Mesendoderm (in vitro differentiated cells): ENCODE results near the gene ZNF518B. TPM values are rescaled to one million over a fixed set of nuclear protein-coding genes. Genes with fewer than 3 reads are reported as not detected.

ENCODE experiments used
- DNase-seq: peaks from one replicate; pipeline ENCODE4 v3.0.0; 2013
- H2AK5ac ChIP-seq: 2 replicates; pipeline ENCODE4 v1.6.1; 2013; ENCODE audit warnings: low read length, inconsistent platforms
- H2BK120ac ChIP-seq: 2 replicates; pipeline ENCODE4 v1.6.1; 2013; ENCODE audit warnings: low read depth, mild to moderate bottlenecking, low read length, moderate library complexity, mixed read lengths
- H2BK15ac ChIP-seq: replicated peaks from 2 replicates; pipeline ENCODE4 v1.6.1; 2013; ENCODE audit warnings: low read depth, mild to moderate bottlenecking, moderate library complexity
- H2BK5ac ChIP-seq: 2 replicates; pipeline ENCODE4 v1.6.1; 2013; ENCODE audit warnings: low read length, inconsistent platforms
- H3K18ac ChIP-seq: 2 replicates; pipeline ENCODE4 v1.6.1; 2013; ENCODE audit warnings: mild to moderate bottlenecking, low read length, mixed read lengths
- H3K23ac ChIP-seq: one replicate; pipeline ENCODE4 v1.6.1; 2013; ENCODE audit warnings: low read length
- H3K27ac ChIP-seq: 2 replicates; pipeline ENCODE4 v1.5.1; 2013; ENCODE audit warnings: low read depth, mild to moderate bottlenecking, inconsistent platforms, low read length, moderate library complexity
- H3K27me3 ChIP-seq: 2 replicates; pipeline ENCODE4 v1.6.1; 2013; ENCODE audit warnings: low read length, control low read depth, mild to moderate bottlenecking, inconsistent platforms; ENCODE audit not compliant: insufficient read depth, poor library complexity
- H3K36me3 ChIP-seq: 2 replicates; pipeline ENCODE4 v1.6.1; 2013; ENCODE audit warnings: low read length, inconsistent platforms; ENCODE audit not compliant: control insufficient read depth, insufficient read depth
- H3K4ac ChIP-seq: one replicate; pipeline ENCODE4 v1.6.1; 2013; ENCODE audit warnings: low read depth, mild to moderate bottlenecking, low read length, moderate library complexity
- H3K4me1 ChIP-seq: 2 replicates; pipeline ENCODE4 v1.6.1; 2013; ENCODE audit warnings: low read depth, low read length, inconsistent platforms; ENCODE audit not compliant: control insufficient read depth
- H3K4me2 ChIP-seq: 2 replicates; pipeline ENCODE4 v1.6.1; 2013; ENCODE audit warnings: low read length
- H3K4me3 ChIP-seq: 2 replicates; pipeline ENCODE4 v1.5.1; 2013; ENCODE audit warnings: mild to moderate bottlenecking, low read length
- H3K56ac ChIP-seq: one replicate; pipeline ENCODE4 v1.6.1; 2013; ENCODE audit warnings: low read length
- H3K79me1 ChIP-seq: 2 replicates; pipeline ENCODE4 v1.6.1; 2013; ENCODE audit warnings: low read length, inconsistent platforms
- H3K79me2 ChIP-seq: 2 replicates; pipeline ENCODE4 v1.6.1; 2013; ENCODE audit warnings: mild to moderate bottlenecking, low read length; ENCODE audit not compliant: control insufficient read depth, insufficient read depth
- H3K9ac ChIP-seq: 2 replicates; pipeline ENCODE4 v1.6.1; 2013; ENCODE audit warnings: low read length, inconsistent platforms
- H4K5ac ChIP-seq: one replicate; pipeline ENCODE4 v1.6.1; 2013; ENCODE audit warnings: low read length
- H4K8ac ChIP-seq: one replicate; pipeline ENCODE4 v1.6.1; 2013; ENCODE audit warnings: low read depth, mild to moderate bottlenecking, control low read depth, low read length, moderate library complexity
- WGBS: extraction: QIAGEN DNeasy Blood & Tissue Kit; methylation state at CpG from one replicate; pipeline ENCODE4 v1.1.7; 2013; ENCODE audit warnings: low lambda C conversion rate, missing lambda C conversion rate; ENCODE audit not compliant: insufficient coverage; ENCODE audit errors: extremely low coverage; 5-methylcytosine and 5-hydroxymethylcytosine counted together
- polyA plus RNA-seq, 2 experiments: library from polyadenylated mRNA; stranded (reverse); fragments of 200-250 nt; gene quantifications; one replicate each; pipeline ENCODE4 v1.2.3, GENCODE V29; 2013

The ZNF518B gene
- 6.0 TPM for polyA plus RNA-seq (2013, experiment 1 of 2)
- polyA plus RNA-seq (2013, experiment 2 of 2), result 5.5 TPM

GRCh38 chr4:10457255-10457801 is at the start of gene ZNF518B:
Gene ZNF518B (minus strand): TSS chr4:10457426. CDS start chr4:10446328, 11,098 bp downstream.
- Histone ChIP-seq H3K79me2 (no peaks in the 10 kb centered on the region), H2BK120ac (no peak within 1 kb of the TSS), H3K9ac (peak within 1 kb of the TSS; percentile 87), H3K36me3 (peaks cover 4% of the 10 kb centered on the region), H4K5ac (no peak within 1 kb of the TSS), H3K4ac (peak within 1 kb of the TSS; percentile 85), H2BK5ac (peak within 1 kb of the TSS; percentile 26), H3K4me2 (peak within 1 kb of the TSS; percentile 91), H3K56ac (peak within 1 kb of the TSS; percentile 94), H2BK15ac (no peak within 1 kb of the TSS), H4K8ac (no peak within 1 kb of the TSS), H3K4me3 (peak within 1 kb of the TSS; percentile 66), H3K27ac (no peak within 1 kb of the TSS), H3K23ac (peak within 1 kb of the TSS; percentile 48), H3K4me1 (peaks cover 6% of the 10 kb centered on the region), H2AK5ac (no peak within 1 kb of the TSS), H3K27me3 (peaks cover 33% of the 10 kb centered on the region), H3K79me1 (peaks cover 8% of the 10 kb centered on the region), H3K18ac (peak within 1 kb of the TSS; percentile 83)
- WGBS, result no CpG with 5 or more reads among the region's 60 CpGs
- DNase-seq, result peak; percentile 82

GRCh38 chr4:10506077-10506476 is 48.9 kb upstream of the ZNF518B start:
- no peak overlapping the region for H2BK120ac ChIP-seq
- no peaks in the 10 kb centered on the region for H3K79me1 ChIP-seq
- H3K4ac ChIP-seq, result no peak overlapping the region
- H3K36me3 ChIP-seq, result no peaks in the 10 kb centered on the region
- H3K18ac ChIP-seq, result no peak overlapping the region
- H3K4me3 ChIP-seq, result no peak overlapping the region
- H2AK5ac ChIP-seq, result no peak overlapping the region
- no peaks in the 10 kb centered on the region for H3K4me1 ChIP-seq
- WGBS, result no CpG with 5 or more reads among the region's 4 CpGs
- DNase-seq, result no peak
- no peaks in the 10 kb centered on the region for H3K27me3 ChIP-seq
- no peak overlapping the region for H4K8ac ChIP-seq
- no peak overlapping the region for H2BK15ac ChIP-seq
- no peak overlapping the region for H3K23ac ChIP-seq
- no peak overlapping the region for H4K5ac ChIP-seq
- no peak overlapping the region for H3K27ac ChIP-seq
- no peak overlapping the region for H3K4me2 ChIP-seq
- H3K9ac ChIP-seq, result no peak overlapping the region
- no peak overlapping the region for H2BK5ac ChIP-seq
- no peaks in the 10 kb centered on the region for H3K79me2 ChIP-seq
- H3K56ac ChIP-seq, result no peak overlapping the region

- no CpG with 5 or more reads among the region's 5 CpGs for WGBS
- no peaks in the 10 kb centered on the region for H3K27me3 ChIP-seq
- DNase-seq, result no peak
- no peak overlapping the region for H2BK15ac ChIP-seq
- no peak overlapping the region for H2BK5ac ChIP-seq
- H3K4me3 ChIP-seq, result no peak overlapping the region
- no peak overlapping the region for H2BK120ac ChIP-seq
- no peak overlapping the region for H3K56ac ChIP-seq
- no peaks in the 10 kb centered on the region for H3K79me1 ChIP-seq
- no peak overlapping the region for H3K4me2 ChIP-seq
- H4K8ac ChIP-seq, result no peak overlapping the region
- H3K23ac ChIP-seq, result no peak overlapping the region
- H3K27ac ChIP-seq, result no peak overlapping the region
- H3K18ac ChIP-seq, result no peak overlapping the region
- no peak overlapping the region for H3K9ac ChIP-seq
- H3K4ac ChIP-seq, result no peak overlapping the region
- H2AK5ac ChIP-seq, result no peak overlapping the region
- H4K5ac ChIP-seq, result no peak overlapping the region
- no peaks in the 10 kb centered on the region for H3K36me3 ChIP-seq
- H3K79me2 ChIP-seq, result no peaks in the 10 kb centered on the region
- H3K4me1 ChIP-seq, result peaks cover 2% of the 10 kb centered on the region
Observed at GRCh38 chr4:10504570-10505179, 47.4 kb upstream of the ZNF518B start.

GRCh38 chr4:10502717-10503116 is 45.5 kb upstream of the ZNF518B start:
- Histone ChIP-seq H3K36me3 (no peaks in the 10 kb centered on the region), H4K8ac (no peak overlapping the region), H3K4me3 (no peak overlapping the region), H3K9ac (no peak overlapping the region), H3K56ac (no peak overlapping the region), H4K5ac (no peak overlapping the region), H3K4me2 (no peak overlapping the region), H2AK5ac (no peak overlapping the region), H3K27me3 (no peaks in the 10 kb centered on the region), H3K4me1 (peaks cover 2% of the 10 kb centered on the region), H2BK5ac (no peak overlapping the region), H3K27ac (no peak overlapping the region), H3K23ac (no peak overlapping the region), H3K4ac (no peak overlapping the region), H3K79me2 (no peaks in the 10 kb centered on the region), H2BK15ac (no peak overlapping the region), H3K18ac (no peak overlapping the region), H2BK120ac (no peak overlapping the region), H3K79me1 (no peaks in the 10 kb centered on the region)
- DNase-seq, result no peak
- no CpG with 5 or more reads among the region's 5 CpGs for WGBS

GRCh38 chr4:10500776-10501175 is 43.5 kb upstream of the ZNF518B start:
- no peak overlapping the region for H3K4me2 ChIP-seq
- DNase-seq, result no peak
- no peaks in the 10 kb centered on the region for H3K79me1 ChIP-seq
- H3K4ac ChIP-seq, result no peak overlapping the region
- no peak overlapping the region for H4K5ac ChIP-seq
- H3K23ac ChIP-seq, result no peak overlapping the region
- H3K56ac ChIP-seq, result no peak overlapping the region
- no peak overlapping the region for H2BK5ac ChIP-seq
- peaks cover 12% of the 10 kb centered on the region for H3K4me1 ChIP-seq
- no peak overlapping the region for H3K27ac ChIP-seq
- no peaks in the 10 kb centered on the region for H3K36me3 ChIP-seq
- H4K8ac ChIP-seq, result no peak overlapping the region
- H3K27me3 ChIP-seq, result no peaks in the 10 kb centered on the region
- no peak overlapping the region for H3K4me3 ChIP-seq
- WGBS, result no CpG with 5 or more reads among the region's 6 CpGs
- H3K9ac ChIP-seq, result no peak overlapping the region
- H3K18ac ChIP-seq, result no peak overlapping the region
- H3K79me2 ChIP-seq, result no peaks in the 10 kb centered on the region
- H2BK15ac ChIP-seq, result no peak overlapping the region
- H2AK5ac ChIP-seq, result no peak overlapping the region
- H2BK120ac ChIP-seq, result no peak overlapping the region

GRCh38 chr4:10496200-10496599 is 39.0 kb upstream of the ZNF518B start:
- Histone ChIP-seq H3K9ac (no peak overlapping the region), H3K56ac (no peak overlapping the region), H4K5ac (no peak overlapping the region), H3K4me1 (peaks cover 16% of the 10 kb centered on the region), H3K27me3 (no peaks in the 10 kb centered on the region), H3K4ac (no peak overlapping the region), H3K36me3 (no peaks in the 10 kb centered on the region), H2BK120ac (no peak overlapping the region), H3K18ac (no peak overlapping the region), H2AK5ac (no peak overlapping the region), H4K8ac (no peak overlapping the region), H2BK5ac (no peak overlapping the region), H3K4me2 (no peak overlapping the region), H3K23ac (no peak overlapping the region), H3K79me2 (no peaks in the 10 kb centered on the region), H3K79me1 (no peaks in the 10 kb centered on the region), H3K4me3 (no peak overlapping the region), H2BK15ac (no peak overlapping the region), H3K27ac (peak overlapping the region; percentile 58)
- peak; percentile 96 for DNase-seq
- no CpG with 5 or more reads among the region's 4 CpGs for WGBS
